HEK293 (cell line): ENCODE data around the gene DCAF10.

Experiments
- CTCF ChIA-PET: fragments of 350-600 bp; formaldehyde crosslinking; extraction: SDS; loops from one replicate; lab custom pipeline; 2021; ENCODE audit warnings: antibody characterized with exemption; lab: Yijun Ruan, JAX
- POLR2A ChIA-PET: fragments of 300-600 bp; formaldehyde crosslinking; extraction: SDS; loops from one replicate; lab custom pipeline; 2020; ENCODE audit warnings: antibody characterized with exemption, inconsistent platforms; lab: Yijun Ruan, JAX
- H3K27ac ChIP-seq: fragments of 200-500 bp; sonication (Bioruptor generic); 2 replicates; pipeline ENCODE4 v1.5.1; 2014; ENCODE audit warnings: low read depth, low read length, control low read depth, inconsistent platforms; ENCODE audit errors: extremely low read depth
- H3K36me3 ChIP-seq, 2 experiments: fragments of 200-500 bp in 1 of 2; sonication (Bioruptor generic) in 1 of 2; 1 replicate in 1 of 2; 2 replicates in 1 of 2; pipeline ENCODE4 v1.5.1; 2014 to 2017; ENCODE audit warnings: inconsistent platforms in 2 of 2, low read length in 2 of 2; ENCODE audit not compliant: control insufficient read depth in 2 of 2, insufficient read depth in 1 of 2
- H3K4me1 ChIP-seq: fragments of 200-500 bp; sonication (Bioruptor generic); 2 replicates; pipeline ENCODE4 v1.5.1; 2014; ENCODE audit warnings: mild to moderate bottlenecking, low read length, inconsistent platforms; ENCODE audit not compliant: control insufficient read depth, insufficient read depth
- H3K4me3 ChIP-seq: 2 replicates; pipeline ENCODE4 v1.5.1; 2011; ENCODE audit warnings: low read depth, mild to moderate bottlenecking, control low read depth, low read length, moderate library complexity
- H3K9me3 ChIP-seq: fragments of 200-500 bp; sonication (Bioruptor generic); 2 replicates; pipeline ENCODE4 v1.5.1; 2014; ENCODE audit warnings: low read depth, low read length, inconsistent platforms; ENCODE audit not compliant: control insufficient read depth, insufficient read depth
- CTCF ChIP-seq: fragments of 450-650 bp; formaldehyde crosslinking; IDR thresholded peaks from 2 replicates; pipeline ENCODE4 v1.5.1; 2016; ENCODE audit warnings: missing biosample characterization, missing genetic modification characterization
- GLIS1 ChIP-seq: fragments of 450-650 bp; formaldehyde crosslinking; IDR thresholded peaks from 2 replicates; pipeline ENCODE4 v1.5.1; 2016; ENCODE audit warnings: missing biosample characterization, missing genetic modification characterization
- WT1 ChIP-seq: fragments of 450-650 bp; formaldehyde crosslinking; IDR thresholded peaks from 2 replicates; pipeline ENCODE4 v1.5.1; 2016; ENCODE audit warnings: missing biosample characterization, missing genetic modification characterization
- ZBTB26 ChIP-seq: fragments of 450-650 bp; formaldehyde crosslinking; optimal IDR thresholded peaks from 2 replicates; pipeline ENCODE3; 2016; ENCODE audit warnings: missing biosample characterization, mild to moderate bottlenecking, missing genetic modification characterization
- ZBTB8A ChIP-seq: fragments of 450-650 bp; formaldehyde crosslinking; IDR thresholded peaks from 2 replicates; pipeline ENCODE4 v1.5.1; 2016; ENCODE audit warnings: missing biosample characterization, missing genetic modification characterization
- ZFP37 ChIP-seq: fragments of 450-650 bp; formaldehyde crosslinking; IDR thresholded peaks from 2 replicates; pipeline ENCODE4 v1.5.1; 2016; ENCODE audit warnings: missing biosample characterization, missing genetic modification characterization
- ZNF121 ChIP-seq: fragments of 450-650 bp; formaldehyde crosslinking; IDR thresholded peaks from 2 replicates; pipeline ENCODE4 v1.5.1; 2016; ENCODE audit warnings: missing biosample characterization, missing genetic modification characterization
- ZNF16 ChIP-seq: fragments of 450-650 bp; formaldehyde crosslinking; IDR thresholded peaks from 2 replicates; pipeline ENCODE4 v1.5.1; 2016; ENCODE audit warnings: low read depth, missing biosample characterization, missing genetic modification characterization
- ZNF175 ChIP-seq: fragments of 450-650 bp; formaldehyde crosslinking; IDR thresholded peaks from 2 replicates; pipeline ENCODE4 v1.5.1; 2016; ENCODE audit warnings: missing biosample characterization, missing genetic modification characterization
- ZNF18 ChIP-seq: fragments of 450-650 bp; formaldehyde crosslinking; IDR thresholded peaks from 2 replicates; pipeline ENCODE4 v1.5.1; 2016; ENCODE audit warnings: missing biosample characterization, missing genetic modification characterization
- ZNF26 ChIP-seq: fragments of 450-650 bp; formaldehyde crosslinking; IDR thresholded peaks from 2 replicates; pipeline ENCODE4 v1.5.1; 2016; ENCODE audit warnings: missing biosample characterization, missing genetic modification characterization
- ZNF324 ChIP-seq: fragments of 450-650 bp; formaldehyde crosslinking; IDR thresholded peaks from 2 replicates; pipeline ENCODE4 v1.5.1; 2016; ENCODE audit warnings: missing biosample characterization, missing genetic modification characterization
- ZNF416 ChIP-seq: fragments of 450-650 bp; formaldehyde crosslinking; IDR thresholded peaks from 2 replicates; pipeline ENCODE4 v1.5.1; 2016; ENCODE audit warnings: missing biosample characterization, missing genetic modification characterization
- ZNF513 ChIP-seq: fragments of 450-650 bp; IDR thresholded peaks from 2 replicates; pipeline ENCODE4 v1.5.1; 2018; ENCODE audit warnings: missing biosample characterization, missing genetic modification characterization
- ZNF518A ChIP-seq: fragments of 450-650 bp; formaldehyde crosslinking; conservative IDR thresholded peaks from 2 replicates; pipeline ENCODE4 v1.5.1; 2016; ENCODE audit warnings: low read depth, missing biosample characterization, missing genetic modification characterization
- ZNF555 ChIP-seq: fragments of 450-650 bp; formaldehyde crosslinking; conservative IDR thresholded peaks from 2 replicates; pipeline ENCODE4 v1.5.1; 2017; ENCODE audit warnings: missing biosample characterization, mild to moderate bottlenecking, missing genetic modification characterization, inconsistent platforms
- ZNF561 ChIP-seq: fragments of 450-650 bp; IDR thresholded peaks from 2 replicates; pipeline ENCODE4 v1.5.1; 2018; ENCODE audit warnings: missing biosample characterization, missing genetic modification characterization, borderline replicate concordance
- ZNF610 ChIP-seq: fragments of 450-650 bp; formaldehyde crosslinking; IDR thresholded peaks from 2 replicates; pipeline ENCODE4 v1.5.1; 2016; ENCODE audit warnings: missing biosample characterization, missing genetic modification characterization, borderline replicate concordance
- ZSCAN4 ChIP-seq: fragments of 450-650 bp; formaldehyde crosslinking; IDR thresholded peaks from 2 replicates; pipeline ENCODE4 v1.5.1; 2017; ENCODE audit warnings: missing biosample characterization, missing genetic modification characterization
- ZXDB ChIP-seq: fragments of 450-650 bp; formaldehyde crosslinking; IDR thresholded peaks from 2 replicates; pipeline ENCODE4 v1.5.1; 2016; ENCODE audit warnings: missing biosample characterization, missing genetic modification characterization

Gene DCAF10

GRCh38 chr9:37796232-37796631 lies 4.4 kb upstream of the DCAF10 start:
- Histone ChIP-seq H3K36me3 (no peaks in the 10 kb centered on the region), H3K4me3 (no peak overlapping the region), H3K27ac (no peak overlapping the region), H3K4me1 (no peaks in the 10 kb centered on the region), H3K9me3 (no peaks in the 10 kb centered on the region)
- CTCF ChIA-PET, result no interaction called here
- TF ChIP-seq ZNF555 (tag by site-specific recombination) (no peak), ZXDB (no peak), GLIS1 (no peak), ZNF324 (tag by site-specific recombination) (no peak), WT1 (tag by site-specific recombination) (no peak), ZNF26 (tag by site-specific recombination) (no peak), ZNF513 (tag by site-specific recombination) (no peak), ZNF610 (tag by site-specific recombination) (no peak), ZNF416 (no peak), ZNF18 (tag by site-specific recombination) (no peak), ZFP37 (tag by site-specific recombination) (no peak), ZNF121 (no peak)
- POLR2A ChIA-PET, result no interaction called here

- H3K9me3 ChIP-seq, result no peaks in the 10 kb centered on the region
- no peak overlapping the region for H3K4me3 ChIP-seq
- CTCF ChIA-PET, result no interaction called here
- H3K4me1 ChIP-seq, result no peaks in the 10 kb centered on the region
- POLR2A ChIA-PET, result interaction anchor here (1.2 kb wide), 1 partner anchor 41 kb away, joined by 4 read pairs; no protein-coding TSS in a partner anchor
- peaks cover 0 to 3% of the 10 kb centered on the region in 2 experiments; a peak in 1 of 3 replicates for H3K36me3 ChIP-seq
- no peak overlapping the region for H3K27ac ChIP-seq
- TF ChIP-seq ZNF175 (tag by site-specific recombination) (no peak), CTCF (tag by site-specific recombination) (no peak), ZNF561 (no peak), ZSCAN4 (no peak), ZBTB26 (tag by site-specific recombination) (no peak), ZNF16 (tag by site-specific recombination) (no peak), ZNF518A (tag by site-specific recombination) (no peak), ZBTB8A (tag by site-specific recombination) (no peak)
These were observed 1.9 kb upstream of the DCAF10 start for GRCh38 chr9:37798677-37799076.
